Stomach smooth muscle (tissue), 2 donors: ENCODE measurements around the gene NLGN1.

Source experiments
- H3K27ac ChIP-seq: one replicate; pipeline ENCODE4 v1.7.0; 2013; ENCODE audit warnings: mild to moderate bottlenecking, low read length, inconsistent platforms
- H3K27me3 ChIP-seq, 2 donors: one replicate each; pipeline ENCODE4 v1.7.0; 2013; ENCODE audit warnings: low read length in 2 of 2; ENCODE audit not compliant: insufficient read depth in 2 of 2, control insufficient read depth in 1 of 2
- H3K36me3 ChIP-seq, 2 donors: one replicate each; pipeline ENCODE4 v1.7.0; 2013; ENCODE audit warnings: low read length in 2 of 2; ENCODE audit not compliant: control insufficient read depth in 2 of 2, insufficient read depth in 2 of 2
- H3K4me1 ChIP-seq: one replicate; pipeline ENCODE4 v1.7.0; 2013; ENCODE audit warnings: low read length; ENCODE audit not compliant: control insufficient read depth, insufficient read depth
- H3K4me3 ChIP-seq, 2 donors: one replicate each; pipeline ENCODE4 v1.7.0; 2013; ENCODE audit warnings: low read length in 2 of 2
- H3K9ac ChIP-seq, 2 donors: one replicate each; pipeline ENCODE4 v1.7.0; 2013; ENCODE audit warnings: low read length in 2 of 2, mild to moderate bottlenecking in 1 of 2
- H3K9me3 ChIP-seq, 2 donors: one replicate each; pipeline ENCODE4 v1.7.0; 2013; ENCODE audit warnings: low read length in 2 of 2; ENCODE audit not compliant: control insufficient read depth in 2 of 2
- donor health status: healthy.
- donor health status: Pancreatic carcinoma.

The NLGN1 gene

DNA sequence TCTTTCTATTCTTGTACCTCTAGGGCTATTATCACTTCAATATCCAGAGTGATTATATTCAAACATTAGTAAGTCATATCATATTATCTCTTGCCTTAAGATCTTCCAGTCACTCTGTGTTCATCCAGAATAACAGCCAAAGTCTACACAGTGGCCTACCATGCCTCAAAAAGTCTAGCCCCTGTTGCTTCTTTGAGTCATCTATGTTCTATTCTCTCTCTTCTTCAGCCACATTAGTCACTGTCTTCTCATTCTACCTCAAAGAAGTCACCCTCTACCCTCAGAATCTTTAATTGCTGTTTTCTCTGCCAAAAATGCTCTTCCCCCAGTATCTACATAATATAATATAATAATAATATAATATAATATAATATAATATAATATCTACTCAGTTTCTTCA lies 356.0 kb downstream of the NLGN1 start:
- Histone ChIP-seq H3K36me3 (no peaks in the 10 kb centered on the region), H3K9ac (no peak overlapping the region), H3K4me3 (no peak overlapping the region), H3K4me1 (no peaks in the 10 kb centered on the region), H3K27me3 (no peaks in the 10 kb centered on the region), H3K27ac (no peak overlapping the region), H3K9me3 (no peaks in the 10 kb centered on the region)

DNA sequence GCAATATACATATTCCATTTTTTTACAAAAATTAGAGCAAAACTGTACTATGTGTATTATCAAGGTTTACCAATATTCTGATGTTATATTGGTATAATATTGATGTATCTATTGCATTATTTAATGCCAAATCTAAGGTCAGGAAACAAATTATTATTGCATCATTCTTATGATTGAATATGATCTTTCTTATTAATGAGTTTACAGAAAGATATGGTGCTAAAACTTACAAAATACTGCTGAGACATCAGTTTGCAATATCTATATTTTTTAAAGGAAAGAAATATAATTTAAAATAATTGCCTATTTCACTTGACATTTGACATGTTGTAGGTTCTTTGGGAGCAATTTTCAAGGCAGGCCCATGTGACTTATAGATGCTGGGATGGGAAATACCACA lies 357.6 kb downstream of the NLGN1 start:
- Histone ChIP-seq H3K9ac (no peak overlapping the region), H3K36me3 (no peaks in the 10 kb centered on the region), H3K4me1 (no peaks in the 10 kb centered on the region), H3K27ac (no peak overlapping the region), H3K4me3 (no peak overlapping the region), H3K27me3 (no peaks in the 10 kb centered on the region), H3K9me3 (no peaks in the 10 kb centered on the region)

DNA sequence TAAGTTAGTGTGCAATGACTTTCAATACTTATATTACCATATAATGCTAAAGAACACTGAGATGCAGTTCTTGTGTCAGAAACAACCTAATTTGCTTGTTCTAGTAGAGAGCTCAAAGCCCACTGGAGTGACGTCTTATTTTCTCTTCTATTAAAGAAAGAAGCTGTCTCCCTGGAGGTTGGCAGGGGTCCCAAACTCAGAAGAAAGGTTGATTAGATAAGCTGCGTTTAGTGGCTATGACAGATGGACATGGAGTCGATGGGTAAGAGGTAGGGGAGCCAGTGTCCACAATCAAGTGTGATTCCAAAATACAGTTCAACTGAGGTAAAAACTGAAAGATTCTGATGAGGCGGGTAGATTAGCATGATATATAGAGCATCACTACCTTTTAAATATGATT lies 363.6 kb downstream of the NLGN1 start:
- no peak overlapping the region for H3K27ac ChIP-seq
- no peaks in the 10 kb centered on the region for H3K36me3 ChIP-seq
- H3K9ac ChIP-seq = no peak overlapping the region
- no peak overlapping the region for H3K4me3 ChIP-seq
- H3K4me1 ChIP-seq = no peaks in the 10 kb centered on the region
- no peaks in the 10 kb centered on the region for H3K27me3 ChIP-seq
- no peaks in the 10 kb centered on the region for H3K9me3 ChIP-seq

DNA sequence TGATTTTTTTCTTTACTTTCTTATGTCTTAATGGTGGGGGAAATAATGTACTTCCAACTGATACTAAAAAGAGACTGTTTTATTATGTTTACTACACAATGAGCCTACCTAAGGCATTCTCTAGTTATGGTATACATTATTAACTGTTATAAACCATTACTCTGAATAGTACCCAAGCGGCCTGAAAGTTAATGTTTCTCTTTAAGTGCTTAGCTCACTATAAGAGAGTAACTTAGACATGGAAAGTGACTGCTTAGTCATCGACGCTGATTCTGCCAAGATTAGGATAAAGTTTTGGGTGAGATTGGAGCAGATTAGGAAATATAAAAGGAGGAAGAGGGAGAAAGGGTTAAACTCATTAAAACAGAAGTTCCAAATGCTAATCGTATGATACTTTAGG lies 365.0 kb downstream of the NLGN1 start:
- Histone ChIP-seq H3K9ac (no peak overlapping the region), H3K4me1 (no peaks in the 10 kb centered on the region), H3K27ac (no peak overlapping the region), H3K4me3 (no peak overlapping the region), H3K36me3 (no peaks in the 10 kb centered on the region), H3K9me3 (no peaks in the 10 kb centered on the region), H3K27me3 (no peaks in the 10 kb centered on the region)

DNA sequence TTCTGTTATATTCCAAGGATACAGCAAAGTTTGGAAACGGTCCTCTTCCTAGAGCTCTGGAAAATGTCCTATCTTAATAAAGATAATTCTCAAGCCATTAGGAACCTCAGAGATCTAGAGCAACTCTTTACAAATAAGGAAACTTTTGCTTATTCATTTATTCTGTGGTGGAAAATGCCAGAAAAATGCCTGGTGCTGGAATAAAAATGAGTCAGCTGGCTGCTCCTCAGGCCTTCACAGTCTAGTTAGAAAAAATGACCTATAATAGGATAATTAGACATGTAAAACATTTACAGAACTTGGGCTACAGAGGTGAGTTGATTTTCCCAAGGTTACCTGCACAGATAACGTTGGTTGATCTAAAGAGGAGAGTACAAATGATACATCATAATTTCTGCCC lies 372.5 kb downstream of the NLGN1 start:
- Histone ChIP-seq H3K4me1 (no peaks in the 10 kb centered on the region), H3K27me3 (no peaks in the 10 kb centered on the region), H3K4me3 (no peak overlapping the region), H3K27ac (no peak overlapping the region), H3K9ac (no peak overlapping the region), H3K9me3 (no peaks in the 10 kb centered on the region), H3K36me3 (no peaks in the 10 kb centered on the region)

DNA sequence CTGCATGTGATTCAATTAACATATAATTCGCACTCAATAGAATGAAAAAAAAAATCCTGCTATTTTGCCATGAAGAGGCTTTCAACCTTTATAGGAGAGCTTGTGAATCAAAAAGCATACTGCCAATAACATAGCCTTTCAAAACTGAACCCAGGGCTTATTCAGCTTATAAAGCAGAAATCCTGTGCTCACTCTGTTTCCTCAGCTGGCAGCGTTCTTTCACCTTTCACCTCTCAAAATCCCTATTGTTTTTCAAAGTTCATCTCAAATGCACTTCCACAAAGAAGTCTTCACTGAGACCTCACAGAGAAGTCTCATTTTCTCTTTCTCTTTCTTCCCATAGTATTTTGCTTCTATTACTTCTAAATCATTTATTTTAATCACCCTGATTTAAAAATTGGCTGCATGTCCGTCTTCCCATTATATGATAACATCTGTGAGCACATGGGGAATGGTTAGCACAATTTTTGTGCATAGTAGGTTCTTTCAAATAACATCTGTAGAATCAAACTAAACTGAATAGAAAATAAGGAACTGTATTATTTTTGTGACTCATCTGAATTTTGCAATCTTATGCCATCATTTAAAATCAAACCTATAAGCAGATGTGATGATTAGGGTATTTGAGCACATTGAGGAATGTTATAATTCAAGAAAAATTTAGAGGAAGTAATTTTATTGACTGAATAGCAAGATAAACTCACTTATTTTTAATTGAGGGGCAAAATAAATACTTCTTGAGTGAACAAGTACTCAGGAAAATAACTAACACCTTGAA lies 373.4 kb downstream of the NLGN1 start:
- H3K27ac ChIP-seq = no peak overlapping the region
- no peaks in the 10 kb centered on the region for H3K36me3 ChIP-seq
- no peaks in the 10 kb centered on the region for H3K4me1 ChIP-seq
- H3K9me3 ChIP-seq = no peaks in the 10 kb centered on the region
- H3K4me3 ChIP-seq = no peak overlapping the region
- no peak overlapping the region for H3K9ac ChIP-seq
- H3K27me3 ChIP-seq = no peaks in the 10 kb centered on the region

DNA sequence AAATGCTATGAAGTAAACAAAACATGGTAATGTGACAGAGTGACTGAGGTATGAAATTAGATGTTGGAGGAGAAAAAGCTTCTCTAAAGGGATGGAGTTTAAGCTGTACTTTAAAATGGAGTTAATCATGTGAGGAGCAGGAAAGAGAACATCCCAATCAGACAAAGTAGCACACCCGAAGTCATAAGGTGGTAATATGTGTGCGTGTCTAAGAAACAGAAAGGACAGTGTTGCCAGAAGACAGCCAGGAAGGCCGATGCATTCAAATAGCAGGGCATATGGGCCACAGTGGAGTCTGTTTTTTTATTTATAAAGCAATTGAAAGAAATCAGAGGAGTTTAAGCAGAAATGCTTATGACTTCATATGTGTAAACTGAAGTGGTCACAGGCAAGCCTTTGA lies 376.3 kb downstream of the NLGN1 start:
- H3K36me3 ChIP-seq = no peaks in the 10 kb centered on the region
- H3K4me1 ChIP-seq = no peaks in the 10 kb centered on the region
- no peaks in the 10 kb centered on the region for H3K9me3 ChIP-seq
- no peaks in the 10 kb centered on the region for H3K27me3 ChIP-seq
- no peak overlapping the region for H3K4me3 ChIP-seq
- H3K9ac ChIP-seq = no peak overlapping the region
- H3K27ac ChIP-seq = no peak overlapping the region

DNA sequence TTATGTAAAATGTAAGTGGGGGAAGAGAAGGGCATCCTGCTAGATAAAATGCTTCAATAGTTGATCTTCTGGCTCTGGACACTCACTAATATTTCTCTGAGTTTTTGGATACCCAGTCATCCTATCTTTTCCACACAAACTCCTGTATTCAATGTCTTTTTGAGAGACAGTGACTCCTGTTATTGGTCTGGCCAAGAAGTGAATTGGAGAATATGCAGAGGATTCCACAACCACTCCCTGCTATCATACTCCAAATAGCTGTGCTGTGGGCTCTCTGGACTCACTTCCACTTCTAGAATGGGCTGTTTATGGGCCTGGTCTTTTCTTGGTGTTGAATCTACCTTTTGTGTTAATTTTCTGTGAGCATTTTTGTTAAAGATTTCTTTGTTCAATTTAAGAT lies 376.8 kb downstream of the NLGN1 start:
- H3K9me3 ChIP-seq = no peaks in the 10 kb centered on the region
- no peaks in the 10 kb centered on the region for H3K36me3 ChIP-seq
- H3K4me3 ChIP-seq = no peak overlapping the region
- no peaks in the 10 kb centered on the region for H3K27me3 ChIP-seq
- H3K9ac ChIP-seq = no peak overlapping the region
- H3K27ac ChIP-seq = no peak overlapping the region
- no peaks in the 10 kb centered on the region for H3K4me1 ChIP-seq

DNA sequence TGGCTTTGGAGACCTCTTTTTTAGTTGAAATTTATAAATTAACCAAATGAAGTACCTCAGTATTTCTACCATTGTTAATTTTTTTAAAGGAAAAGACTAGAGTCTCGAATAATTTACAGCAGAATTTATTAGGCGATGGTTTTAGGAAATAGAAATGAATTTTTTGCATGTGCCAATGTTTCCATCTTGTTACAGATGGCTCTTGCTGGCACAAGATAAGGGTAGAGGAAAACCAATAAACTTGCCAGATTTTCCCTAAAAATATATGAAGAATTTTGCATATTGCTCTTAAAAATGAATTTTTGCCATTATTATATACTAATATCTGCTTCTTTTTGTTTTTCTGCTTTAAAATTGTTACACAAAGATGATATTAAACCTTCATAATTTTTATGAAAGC lies 380.7 kb downstream of the NLGN1 start:
- no peaks in the 10 kb centered on the region for H3K36me3 ChIP-seq
- no peaks in the 10 kb centered on the region for H3K9me3 ChIP-seq
- no peak overlapping the region for H3K4me3 ChIP-seq
- H3K4me1 ChIP-seq = no peaks in the 10 kb centered on the region
- no peaks in the 10 kb centered on the region for H3K27me3 ChIP-seq
- H3K27ac ChIP-seq = no peak overlapping the region
- no peak overlapping the region for H3K9ac ChIP-seq

DNA sequence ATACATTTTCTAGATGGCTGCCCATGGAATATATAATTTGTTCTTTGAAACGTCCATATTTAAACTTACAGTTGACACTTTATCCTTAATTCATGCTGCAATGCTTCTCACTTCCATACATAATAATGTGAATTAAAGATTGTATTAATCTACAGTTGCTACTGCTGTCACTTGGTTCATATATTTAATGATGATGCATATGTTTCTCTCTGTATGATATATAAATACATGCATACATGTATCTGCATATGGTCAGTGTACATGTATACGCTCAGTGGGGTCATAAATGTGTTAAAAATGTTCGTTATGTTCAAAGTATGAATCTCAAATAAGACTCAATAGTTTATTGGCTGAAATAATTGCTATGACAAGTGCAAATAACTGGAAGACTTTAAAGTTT lies 382.5 kb downstream of the NLGN1 start:
- no peak overlapping the region for H3K27ac ChIP-seq
- H3K9ac ChIP-seq = no peak overlapping the region
- H3K9me3 ChIP-seq = no peaks in the 10 kb centered on the region
- no peak overlapping the region for H3K4me3 ChIP-seq
- H3K36me3 ChIP-seq = no peaks in the 10 kb centered on the region
- H3K4me1 ChIP-seq = no peaks in the 10 kb centered on the region
- H3K27me3 ChIP-seq = no peaks in the 10 kb centered on the region

DNA sequence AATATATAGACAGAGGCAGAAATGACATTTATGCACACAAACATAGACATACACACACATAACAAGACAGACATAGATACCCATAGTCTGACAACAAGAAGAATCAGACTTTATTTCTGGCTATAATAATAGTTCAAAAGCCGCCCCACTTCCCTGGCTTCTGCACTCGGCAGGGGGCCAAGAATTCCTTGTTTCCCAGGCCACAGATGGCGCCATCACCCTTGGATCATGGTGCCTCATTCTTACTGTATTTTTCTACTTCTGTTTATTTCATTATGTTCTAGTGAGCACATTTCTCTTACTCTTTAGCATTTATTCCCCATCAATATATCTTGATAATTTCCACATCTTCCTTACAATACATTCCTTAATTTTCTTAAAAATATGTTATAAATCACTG lies 387.5 kb downstream of the NLGN1 start:
- no peaks in the 10 kb centered on the region for H3K4me1 ChIP-seq

More for the DNA sequence above, 387.5 kb downstream of the NLGN1 start:
- no peaks in the 10 kb centered on the region for H3K9me3 ChIP-seq
- no peaks in the 10 kb centered on the region for H3K36me3 ChIP-seq
- no peaks in the 10 kb centered on the region for H3K27me3 ChIP-seq
- no peak overlapping the region for H3K9ac ChIP-seq
- H3K4me3 ChIP-seq = no peak overlapping the region
- no peak overlapping the region for H3K27ac ChIP-seq
